ENCODE data around the gene COG1.

Gene COG1

DNA sequence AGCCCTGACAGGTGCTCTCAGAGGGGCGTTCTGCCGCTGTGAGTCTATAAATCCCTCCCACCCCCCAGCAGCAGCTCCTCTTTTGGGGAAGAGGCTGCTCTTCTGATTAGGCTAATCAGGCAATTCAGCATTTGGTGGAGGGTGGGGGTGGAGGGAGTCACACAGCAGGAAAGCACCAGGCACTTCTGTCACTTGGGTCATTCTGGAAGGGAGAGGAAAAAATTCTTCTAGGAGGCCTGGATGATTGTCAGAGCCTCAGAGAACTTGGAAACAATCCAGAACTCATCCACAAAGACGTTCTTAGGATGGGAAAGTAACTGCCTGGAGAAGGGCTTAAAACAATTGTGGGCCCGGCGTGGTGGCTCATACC lies 35.3 kb upstream of the COG1 start:
- no peak overlapping the region for H3K4me2 ChIP-seq
- H3K79me2 ChIP-seq (ENCODE audit: insufficient read depth, low read depth) = no peaks in the 10 kb centered on the region
- H3K27me3 ChIP-seq (ENCODE audit: insufficient read depth, low read depth) = no peaks in the 10 kb centered on the region
- no peaks in the 10 kb centered on the region for H3K36me3 ChIP-seq (ENCODE audit: insufficient read depth)
- H4K20me1 ChIP-seq (ENCODE audit: insufficient read depth) = no peaks in the 10 kb centered on the region
- TF ChIP-seq, protein P1, sequence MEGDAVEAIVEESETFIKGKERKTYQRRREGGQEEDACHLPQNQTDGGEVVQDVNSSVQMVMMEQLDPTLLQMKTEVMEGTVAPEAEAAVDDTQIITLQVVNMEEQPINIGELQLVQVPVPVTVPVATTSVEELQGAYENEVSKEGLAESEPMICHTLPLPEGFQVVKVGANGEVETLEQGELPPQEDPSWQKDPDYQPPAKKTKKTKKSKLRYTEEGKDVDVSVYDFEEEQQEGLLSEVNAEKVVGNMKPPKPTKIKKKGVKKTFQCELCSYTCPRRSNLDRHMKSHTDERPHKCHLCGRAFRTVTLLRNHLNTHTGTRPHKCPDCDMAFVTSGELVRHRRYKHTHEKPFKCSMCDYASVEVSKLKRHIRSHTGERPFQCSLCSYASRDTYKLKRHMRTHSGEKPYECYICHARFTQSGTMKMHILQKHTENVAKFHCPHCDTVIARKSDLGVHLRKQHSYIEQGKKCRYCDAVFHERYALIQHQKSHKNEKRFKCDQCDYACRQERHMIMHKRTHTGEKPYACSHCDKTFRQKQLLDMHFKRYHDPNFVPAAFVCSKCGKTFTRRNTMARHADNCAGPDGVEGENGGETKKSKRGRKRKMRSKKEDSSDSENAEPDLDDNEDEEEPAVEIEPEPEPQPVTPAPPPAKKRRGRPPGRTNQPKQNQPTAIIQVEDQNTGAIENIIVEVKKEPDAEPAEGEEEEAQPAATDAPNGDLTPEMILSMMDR (conservative IDR thresholded peaks at IDR 0.05; ENCODE audit: low read depth, low read length) = no peak
- H3K27ac ChIP-seq = no peak overlapping the region
- no peak overlapping the region for H2AFZ ChIP-seq (ENCODE audit: low read depth)
- no peak overlapping the region for H3K4me3 ChIP-seq (IDR thresholded peaks at IDR 0.05; ENCODE audit: insufficient read depth, low read depth, low read length)
- H3K9ac ChIP-seq = no peak overlapping the region
- peaks cover 9% of the 10 kb centered on the region for H3K4me1 ChIP-seq (ENCODE audit: low read depth, poor library complexity, severe bottlenecking)

DNA sequence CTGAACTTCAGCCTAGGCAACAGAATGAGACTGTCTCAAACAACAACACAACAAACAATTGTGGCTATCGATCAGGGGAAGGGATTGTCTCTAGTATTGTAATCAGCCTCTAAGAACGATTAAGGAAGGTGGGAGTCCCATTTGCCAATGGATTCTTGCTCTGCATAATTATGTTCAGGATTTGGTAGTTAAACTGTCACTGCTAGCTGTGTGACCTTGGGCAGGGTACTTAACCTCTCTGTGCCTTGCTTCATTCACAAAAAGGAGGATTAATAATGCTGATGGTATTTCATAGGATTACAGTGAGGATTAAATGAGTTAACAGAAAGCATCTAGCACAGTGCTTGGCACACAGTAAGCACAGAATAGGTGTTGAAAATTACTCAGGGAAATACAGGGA lies 34.7 kb upstream of the COG1 start:
- H3K9ac ChIP-seq = no peak overlapping the region
- H3K36me3 ChIP-seq (ENCODE audit: insufficient read depth) = no peaks in the 10 kb centered on the region
- no peak overlapping the region for H2AFZ ChIP-seq (ENCODE audit: low read depth)
- H4K20me1 ChIP-seq (ENCODE audit: insufficient read depth) = no peaks in the 10 kb centered on the region
- H3K27me3 ChIP-seq (ENCODE audit: insufficient read depth, low read depth) = peaks cover 2% of the 10 kb centered on the region; the same call in 1 of the 2 replicates
- TF ChIP-seq, protein P1 (conservative IDR thresholded peaks at IDR 0.05; ENCODE audit: low read depth, low read length) = no peak
- no peaks in the 10 kb centered on the region for H3K79me2 ChIP-seq (ENCODE audit: insufficient read depth, low read depth)
- H3K27ac ChIP-seq = no peak overlapping the region
- H3K4me2 ChIP-seq = no peak overlapping the region
- H3K4me3 ChIP-seq (IDR thresholded peaks at IDR 0.05; ENCODE audit: insufficient read depth, low read depth, low read length) = no peak overlapping the region
- peaks cover 9% of the 10 kb centered on the region for H3K4me1 ChIP-seq (ENCODE audit: low read depth, poor library complexity, severe bottlenecking)

DNA sequence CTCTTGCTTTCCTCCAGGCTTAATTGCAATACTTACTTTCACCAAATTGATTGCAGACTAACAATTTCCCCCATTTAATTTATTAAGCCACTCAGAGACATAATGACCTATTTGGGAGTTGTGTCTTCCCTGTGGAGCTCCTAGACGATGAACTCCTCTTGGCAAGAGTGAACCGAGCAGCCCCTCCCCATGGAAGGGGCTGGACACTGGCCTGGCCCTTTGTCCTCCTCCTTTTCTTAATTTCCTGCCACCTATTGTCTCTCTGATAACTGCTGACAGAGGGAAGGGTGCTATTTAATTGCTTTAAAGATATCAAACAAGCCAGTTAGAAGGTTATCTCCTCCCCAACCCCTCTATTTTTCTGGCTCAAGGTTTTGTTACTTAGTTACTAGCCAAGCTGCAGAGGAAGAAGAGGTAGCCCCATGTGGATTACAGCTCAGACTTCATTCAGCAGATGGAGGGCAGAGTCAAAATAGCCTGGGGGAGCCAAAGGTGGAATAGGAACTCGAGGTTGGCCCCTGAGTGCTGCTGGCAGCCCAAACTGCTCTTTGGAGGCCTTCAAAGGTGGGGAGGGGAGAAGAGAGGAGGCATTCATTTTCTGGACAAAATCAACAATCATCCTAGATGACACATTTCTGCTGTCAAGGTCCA lies 31.8 kb upstream of the COG1 start:
- Histone ChIP-seq H3K4me3 (IDR thresholded peaks at IDR 0.05; ENCODE audit: insufficient read depth, low read depth, low read length) (no peak overlapping the region), H3K36me3 (ENCODE audit: insufficient read depth) (no peaks in the 10 kb centered on the region), H3K4me2 (no peak overlapping the region), H3K9ac (no peak overlapping the region), H3K27me3 (ENCODE audit: insufficient read depth, low read depth) (peaks cover 12% of the 10 kb centered on the region), H3K79me2 (ENCODE audit: insufficient read depth, low read depth) (no peaks in the 10 kb centered on the region), H3K4me1 (ENCODE audit: low read depth, poor library complexity, severe bottlenecking) (peaks cover 23% of the 10 kb centered on the region), H4K20me1 (ENCODE audit: insufficient read depth) (no peaks in the 10 kb centered on the region), H3K27ac (no peak overlapping the region), H2AFZ (ENCODE audit: low read depth) (no peak overlapping the region)
- TF ChIP-seq, protein P1 (conservative IDR thresholded peaks at IDR 0.05; ENCODE audit: low read depth, low read length) = no peak

DNA sequence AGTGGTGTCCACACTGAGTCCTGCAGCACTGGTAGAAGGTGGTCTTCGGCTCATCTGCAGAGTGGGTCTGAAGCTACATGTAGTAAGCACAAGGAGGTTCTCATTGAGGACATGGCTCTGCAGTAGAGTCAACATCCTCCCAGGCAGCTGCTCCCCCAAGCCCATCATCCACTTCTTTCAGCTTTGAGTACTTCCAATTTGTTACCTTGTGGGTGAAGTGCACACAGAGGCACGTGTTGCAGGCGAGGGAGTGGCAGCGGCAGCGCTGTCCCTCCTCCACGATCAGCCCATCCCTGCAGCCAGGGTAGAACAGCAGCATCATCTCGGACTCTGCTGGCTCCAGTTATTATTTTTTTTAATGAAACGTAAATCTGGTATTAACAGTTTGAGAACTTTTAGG lies 29.8 kb upstream of the COG1 start:
- H3K4me1 ChIP-seq (ENCODE audit: low read depth, poor library complexity, severe bottlenecking) = peaks cover 34% of the 10 kb centered on the region
- TF ChIP-seq, protein P1 (conservative IDR thresholded peaks at IDR 0.05; ENCODE audit: low read depth, low read length) = no peak
- no peak overlapping the region for H3K4me3 ChIP-seq (IDR thresholded peaks at IDR 0.05; ENCODE audit: insufficient read depth, low read depth, low read length)
- H3K27me3 ChIP-seq (ENCODE audit: insufficient read depth, low read depth) = peaks cover 12% of the 10 kb centered on the region
- H4K20me1 ChIP-seq (ENCODE audit: insufficient read depth) = no peaks in the 10 kb centered on the region
- H3K4me2 ChIP-seq = no peak overlapping the region
- H3K36me3 ChIP-seq (ENCODE audit: insufficient read depth) = no peaks in the 10 kb centered on the region
- no peak overlapping the region for H3K27ac ChIP-seq
- H3K79me2 ChIP-seq (ENCODE audit: insufficient read depth, low read depth) = no peaks in the 10 kb centered on the region
- no peak overlapping the region for H2AFZ ChIP-seq (ENCODE audit: low read depth)
- no peak overlapping the region for H3K9ac ChIP-seq

Data from KMS-11 (cell line).